ENCODE results near the gene TMEM259.

TMEM259 gene

GRCh38 chr19:1014161-1015060, 6.5 kb downstream of the TMEM259 start:
- H2BK120ac ChIP-seq (ENCODE audit: low read depth, low read length) = no peak overlapping the region
- peaks cover 27 to 85% of the 10 kb centered on the region in 2 experiments for H3K36me3 ChIP-seq (ENCODE audit: control insufficient read depth in 1 of 2, insufficient read depth in 2 of 2, low read depth in 1 of 2, low read length in 2 of 2)
- H4K8ac ChIP-seq (ENCODE audit: low read length) = no peak overlapping the region
- no peaks in the 10 kb centered on the region for H3K27me3 ChIP-seq (ENCODE audit: control insufficient read depth in 1 of 2, insufficient read depth in 1 of 2, low read length in 2 of 2)
- no peak for DNase-seq
- no peak overlapping the region for H2BK12ac ChIP-seq (ENCODE audit: low read length in 2 of 2)
- no peak overlapping the region for H3K27ac ChIP-seq (ENCODE audit: low read length, poor library complexity, severe bottlenecking)
- no peak overlapping the region for H4K91ac ChIP-seq (ENCODE audit: low read length)
- H3K18ac ChIP-seq (ENCODE audit: low read depth in 1 of 2, low read length in 2 of 2) = peak overlapping the region in 1 of 2 experiments; percentile 5
- H3K14ac ChIP-seq (ENCODE audit: low read length in 2 of 2) = no peak overlapping the region
- peaks cover 22% of the 10 kb centered on the region for H3K79me1 ChIP-seq (replicated peaks; ENCODE audit: low read length, poor library complexity, severe bottlenecking)
- no peak overlapping the region for H3K9ac ChIP-seq (ENCODE audit: low read length)
- no peak overlapping the region for H3K4ac ChIP-seq (ENCODE audit: low read depth in 1 of 2, low read length in 2 of 2)
- peaks cover 49% of the 10 kb centered on the region for H3K4me1 ChIP-seq (ENCODE audit: control insufficient read depth, insufficient read depth, low read depth, low read length)
- H2BK15ac ChIP-seq (ENCODE audit: low read depth, poor library complexity, severe bottlenecking) = no peak overlapping the region
- H3K9me3 ChIP-seq (ENCODE audit: control insufficient read depth, low read length) = no peaks in the 10 kb centered on the region
- H3K23ac ChIP-seq (ENCODE audit: low read length in 2 of 2) = peak overlapping the region in 1 of 2 experiments; percentile 76
- no peak overlapping the region for H2AK5ac ChIP-seq (ENCODE audit: low read length, severe bottlenecking)
- WGBS = 97% methylated on average over 49 of the region's 49 CpGs
- no peak overlapping the region for H2BK5ac ChIP-seq (ENCODE audit: low read depth, low read length, poor library complexity, severe bottlenecking)
- no peak overlapping the region for H2AFZ ChIP-seq (ENCODE audit: low read depth, low read length)
- no peak overlapping the region for H3K4me2 ChIP-seq (ENCODE audit: low read length, poor library complexity, severe bottlenecking)
- no peak overlapping the region for H3K4me3 ChIP-seq (ENCODE audit: insufficient read depth in 1 of 2, low read depth in 1 of 2, low read length in 2 of 2)

GRCh38 chr19:1013218-1013617, 7.7 kb downstream of the TMEM259 start:
- no peak overlapping the region for H2AK5ac ChIP-seq (ENCODE audit: low read length, severe bottlenecking)
- H3K4me2 ChIP-seq (ENCODE audit: low read length, poor library complexity, severe bottlenecking) = no peak overlapping the region
- no peak overlapping the region for H2BK15ac ChIP-seq (ENCODE audit: low read depth, poor library complexity, severe bottlenecking)
- no peak overlapping the region for H2AFZ ChIP-seq (ENCODE audit: low read depth, low read length)
- no peak overlapping the region for H3K4ac ChIP-seq (ENCODE audit: low read depth in 1 of 2, low read length in 2 of 2)
- DNase-seq = no peak
- 100% methylated on average over 10 of the region's 10 CpGs for WGBS
- H4K91ac ChIP-seq (ENCODE audit: low read length) = peak overlapping the region; percentile 47
- H3K79me1 ChIP-seq (replicated peaks; ENCODE audit: low read length, poor library complexity, severe bottlenecking) = peaks cover 23% of the 10 kb centered on the region
- H3K23ac ChIP-seq (ENCODE audit: low read length in 2 of 2) = no peak overlapping the region
- no peak overlapping the region for H2BK5ac ChIP-seq (ENCODE audit: low read depth, low read length, poor library complexity, severe bottlenecking)
- H2BK120ac ChIP-seq (ENCODE audit: low read depth, low read length) = no peak overlapping the region
- H2BK12ac ChIP-seq (ENCODE audit: low read length in 2 of 2) = no peak overlapping the region
- H3K27ac ChIP-seq (ENCODE audit: low read length, poor library complexity, severe bottlenecking) = no peak overlapping the region
- H3K36me3 ChIP-seq (ENCODE audit: control insufficient read depth in 1 of 2, insufficient read depth in 2 of 2, low read depth in 1 of 2, low read length in 2 of 2) = peaks cover 28 to 90% of the 10 kb centered on the region in 2 experiments
- peak overlapping the region in 1 of 2 experiments; percentile 7 for H3K4me3 ChIP-seq (ENCODE audit: insufficient read depth in 1 of 2, low read depth in 1 of 2, low read length in 2 of 2)
- no peak overlapping the region for H4K8ac ChIP-seq (ENCODE audit: low read length)
- H3K14ac ChIP-seq (ENCODE audit: low read length in 2 of 2) = no peak overlapping the region
- H3K27me3 ChIP-seq (ENCODE audit: control insufficient read depth in 1 of 2, insufficient read depth in 1 of 2, low read length in 2 of 2) = no peaks in the 10 kb centered on the region
- H3K9me3 ChIP-seq (ENCODE audit: control insufficient read depth, low read length) = no peaks in the 10 kb centered on the region
- no peak overlapping the region for H3K9ac ChIP-seq (ENCODE audit: low read length)
- no peak overlapping the region for H3K18ac ChIP-seq (ENCODE audit: low read depth in 1 of 2, low read length in 2 of 2)
- H3K4me1 ChIP-seq (ENCODE audit: control insufficient read depth, insufficient read depth, low read depth, low read length) = peaks cover 40% of the 10 kb centered on the region

- Histone ChIP-seq H3K14ac (ENCODE audit: low read length in 2 of 2) (no peak overlapping the region), H4K8ac (ENCODE audit: low read length) (no peak overlapping the region), H3K9me3 (ENCODE audit: control insufficient read depth, low read length) (no peaks in the 10 kb centered on the region), H2AFZ (ENCODE audit: low read depth, low read length) (no peak overlapping the region), H3K4me1 (ENCODE audit: control insufficient read depth, insufficient read depth, low read depth, low read length) (peaks cover 31% of the 10 kb centered on the region), H3K4me2 (ENCODE audit: low read length, poor library complexity, severe bottlenecking) (no peak overlapping the region), H3K23ac (ENCODE audit: low read length in 2 of 2) (no peak overlapping the region), H2BK120ac (ENCODE audit: low read depth, low read length) (no peak overlapping the region), H3K4ac (ENCODE audit: low read depth in 1 of 2, low read length in 2 of 2) (no peak overlapping the region), H2BK5ac (ENCODE audit: low read depth, low read length, poor library complexity, severe bottlenecking) (no peak overlapping the region), H3K4me3 (ENCODE audit: insufficient read depth in 1 of 2, low read depth in 1 of 2, low read length in 2 of 2) (no peak overlapping the region), H4K91ac (ENCODE audit: low read length) (no peak overlapping the region), H3K9ac (ENCODE audit: low read length) (no peak overlapping the region), H2BK15ac (ENCODE audit: low read depth, poor library complexity, severe bottlenecking) (no peak overlapping the region), H2BK12ac (ENCODE audit: low read length in 2 of 2) (no peak overlapping the region), H2AK5ac (ENCODE audit: low read length, severe bottlenecking) (no peak overlapping the region), H3K27ac (ENCODE audit: low read length, poor library complexity, severe bottlenecking) (no peak overlapping the region), H3K36me3 (ENCODE audit: control insufficient read depth in 1 of 2, insufficient read depth in 2 of 2, low read depth in 1 of 2, low read length in 2 of 2) (peaks cover 28 to 90% of the 10 kb centered on the region in 2 experiments), H3K79me1 (replicated peaks; ENCODE audit: low read length, poor library complexity, severe bottlenecking) (peaks cover 23% of the 10 kb centered on the region), H3K18ac (ENCODE audit: low read depth in 1 of 2, low read length in 2 of 2) (no peak overlapping the region), H3K27me3 (ENCODE audit: control insufficient read depth in 1 of 2, insufficient read depth in 1 of 2, low read length in 2 of 2) (no peaks in the 10 kb centered on the region)
- no peak for DNase-seq
- WGBS = 97% methylated on average over 18 of the region's 18 CpGs
These were observed 8.6 kb downstream of the TMEM259 start for GRCh38 chr19:1012334-1012733.

DNA sequence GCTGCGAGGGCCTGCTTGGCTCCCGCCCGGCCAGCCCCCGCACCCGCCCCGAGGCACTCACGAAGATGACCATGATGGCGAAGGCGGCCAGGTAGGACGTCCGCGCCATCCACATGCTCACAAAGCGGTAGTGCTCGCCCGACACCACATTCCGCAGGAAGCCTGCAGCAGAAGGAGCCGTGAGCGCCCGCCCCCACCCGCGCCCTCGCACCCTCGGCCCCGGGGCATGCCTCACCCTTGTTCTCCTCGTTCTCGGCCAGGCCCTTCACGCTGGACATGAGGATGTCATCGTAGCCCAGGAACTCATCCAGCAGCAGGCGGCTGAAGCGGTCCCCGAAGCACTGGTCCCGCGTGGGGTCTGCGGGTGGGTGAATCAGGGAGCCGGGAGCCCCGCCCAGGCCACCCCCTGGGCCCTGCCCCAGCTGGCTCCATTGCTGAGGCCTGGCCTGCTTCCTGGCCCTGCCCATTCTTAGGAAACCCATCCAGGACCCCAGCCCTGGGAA, 9.0 kb downstream of the TMEM259 start:
- WGBS = 94% methylated on average over 36 of the region's 36 CpGs
- peaks cover 23% of the 10 kb centered on the region for H3K79me1 ChIP-seq (replicated peaks; ENCODE audit: low read length, poor library complexity, severe bottlenecking)
- H3K4me3 ChIP-seq (ENCODE audit: insufficient read depth in 1 of 2, low read depth in 1 of 2, low read length in 2 of 2) = no peak overlapping the region
- no peak overlapping the region for H2AK5ac ChIP-seq (ENCODE audit: low read length, severe bottlenecking)
- H4K91ac ChIP-seq (ENCODE audit: low read length) = no peak overlapping the region
- no peaks in the 10 kb centered on the region for H3K9me3 ChIP-seq (ENCODE audit: control insufficient read depth, low read length)
- H3K27me3 ChIP-seq (ENCODE audit: control insufficient read depth in 1 of 2, insufficient read depth in 1 of 2, low read length in 2 of 2) = no peaks in the 10 kb centered on the region
- no peak overlapping the region for H3K4me2 ChIP-seq (ENCODE audit: low read length, poor library complexity, severe bottlenecking)
- no peak overlapping the region for H3K9ac ChIP-seq (ENCODE audit: low read length)
- H4K8ac ChIP-seq (ENCODE audit: low read length) = no peak overlapping the region
- H2BK5ac ChIP-seq (ENCODE audit: low read depth, low read length, poor library complexity, severe bottlenecking) = no peak overlapping the region
- H2AFZ ChIP-seq (ENCODE audit: low read depth, low read length) = no peak overlapping the region
- H3K27ac ChIP-seq (ENCODE audit: low read length, poor library complexity, severe bottlenecking) = no peak overlapping the region
- H3K14ac ChIP-seq (ENCODE audit: low read length in 2 of 2) = no peak overlapping the region
- no peak overlapping the region for H3K4ac ChIP-seq (ENCODE audit: low read depth in 1 of 2, low read length in 2 of 2)
- H2BK12ac ChIP-seq (ENCODE audit: low read length in 2 of 2) = no peak overlapping the region
- H3K36me3 ChIP-seq (ENCODE audit: control insufficient read depth in 1 of 2, insufficient read depth in 2 of 2, low read depth in 1 of 2, low read length in 2 of 2) = peaks cover 28 to 93% of the 10 kb centered on the region in 2 experiments
- H2BK15ac ChIP-seq (ENCODE audit: low read depth, poor library complexity, severe bottlenecking) = no peak overlapping the region
- no peak for DNase-seq
- H3K18ac ChIP-seq (ENCODE audit: low read depth in 1 of 2, low read length in 2 of 2) = no peak overlapping the region
- peaks cover 28% of the 10 kb centered on the region for H3K4me1 ChIP-seq (ENCODE audit: control insufficient read depth, insufficient read depth, low read depth, low read length)
- no peak overlapping the region for H2BK120ac ChIP-seq (ENCODE audit: low read depth, low read length)
- no peak overlapping the region for H3K23ac ChIP-seq (ENCODE audit: low read length in 2 of 2)

Data from mesenchymal stem cell (in vitro differentiated cells and primary cell).